HFF-Myc (cell line): ENCODE measurements around the gene ZNF469.

ENCODE experiments used
- DNase-seq: peaks from one replicate; pipeline ENCODE4 v3.0.0-alpha.2; 2011; ENCODE audit warnings: low read depth; ENCODE audit errors: extremely low read depth
- H3K4me3 ChIP-seq: replicated peaks from 2 replicates; pipeline ENCODE4 v1.5.1; 2011; ENCODE audit warnings: low read depth, mild to moderate bottlenecking, control low read depth, low read length
- CTCF ChIP-seq: IDR thresholded peaks from 2 replicates; pipeline ENCODE4 v1.5.1; 2012; ENCODE audit warnings: mild to moderate bottlenecking, low read depth, low read length, control low read depth; ENCODE audit errors: missing control alignments

The ZNF469 gene

GRCh38 chr16:88414521-88415380, 32.0 kb downstream of the ZNF469 start:
- no peak overlapping the region for H3K4me3 ChIP-seq
- no peak for TF ChIP-seq CTCF
- DNase-seq = no peak

GRCh38 chr16:88415381-88415705, 32.6 kb downstream of the ZNF469 start:
- DNase-seq = no peak
- TF ChIP-seq CTCF = no peak
- H3K4me3 ChIP-seq = no peak overlapping the region

- DNase-seq = no peak
- no peak for TF ChIP-seq CTCF
- no peak overlapping the region for H3K4me3 ChIP-seq
These were observed 33.1 kb downstream of the ZNF469 start for GRCh38 chr16:88415713-88416323.

- DNase-seq = no peak
- TF ChIP-seq CTCF = no peak
- no peak overlapping the region for H3K4me3 ChIP-seq
These were observed 33.9 kb downstream of the ZNF469 start for GRCh38 chr16:88416686-88417085.

- TF ChIP-seq CTCF = no peak
- no peak for DNase-seq
- no peak overlapping the region for H3K4me3 ChIP-seq
These were observed 35.1 kb downstream of the ZNF469 start for GRCh38 chr16:88417684-88418476.

- DNase-seq = no peak
- H3K4me3 ChIP-seq = no peak overlapping the region
- no peak for TF ChIP-seq CTCF
These were observed 36.1 kb downstream of the ZNF469 start for GRCh38 chr16:88418869-88419268.
